Measurements from ENCODE around the gene GFOD2. TPM values are rescaled to one million over a fixed set of nuclear protein-coding genes. Genes with fewer than 3 reads are reported as not detected.

GFOD2 gene
- total RNA-seq, 1 donor from 2014 or later: 31.7 TPM

GRCh38 chr16:67709050-67709449, 10.1 kb downstream of the GFOD2 start:
- Mint-ChIP-seq H3K36me3 (peaks cover 9% of the 10 kb centered on the region), H3K27me3 (no peaks in the 10 kb centered on the region), H3K4me3 (no peak overlapping the region), H3K9me3 (no peaks in the 10 kb centered on the region), H3K4me1 (ENCODE audit: unreplicated experiment) (peaks cover 12% of the 10 kb centered on the region), H3K27ac (no peak overlapping the region)
- no peak for TF ChIP-seq CTCF (conservative IDR thresholded peaks at IDR 0.05)
- no peak for DNase-seq (ENCODE audit: extremely low spot score, unreplicated experiment)

GRCh38 chr16:67708368-67708771, 10.7 kb downstream of the GFOD2 start:
- peaks cover 17% of the 10 kb centered on the region for H3K4me1 Mint-ChIP-seq (ENCODE audit: unreplicated experiment)
- no peak overlapping the region for H3K4me3 Mint-ChIP-seq
- TF ChIP-seq CTCF (conservative IDR thresholded peaks at IDR 0.05): no peak
- no peaks in the 10 kb centered on the region for H3K27me3 Mint-ChIP-seq
- no peak for DNase-seq (ENCODE audit: extremely low spot score, unreplicated experiment)
- peak overlapping the region; percentile 28 for H3K27ac Mint-ChIP-seq
- H3K36me3 Mint-ChIP-seq: peaks cover 9% of the 10 kb centered on the region
- H3K9me3 Mint-ChIP-seq: no peaks in the 10 kb centered on the region

GRCh38 chr16:67707790-67708189, 11.3 kb downstream of the GFOD2 start:
- H3K4me3 Mint-ChIP-seq: no peak overlapping the region
- H3K27ac Mint-ChIP-seq: no peak overlapping the region
- H3K27me3 Mint-ChIP-seq: no peaks in the 10 kb centered on the region
- no peak for TF ChIP-seq CTCF (conservative IDR thresholded peaks at IDR 0.05)
- no peaks in the 10 kb centered on the region for H3K9me3 Mint-ChIP-seq
- peaks cover 18% of the 10 kb centered on the region for H3K4me1 Mint-ChIP-seq (ENCODE audit: unreplicated experiment)
- peaks cover 9% of the 10 kb centered on the region for H3K36me3 Mint-ChIP-seq
- no peak for DNase-seq (ENCODE audit: extremely low spot score, unreplicated experiment)

- no peak for TF ChIP-seq CTCF (conservative IDR thresholded peaks at IDR 0.05)
- Mint-ChIP-seq H3K27ac (no peak overlapping the region), H3K4me3 (no peak overlapping the region), H3K27me3 (no peaks in the 10 kb centered on the region), H3K9me3 (no peaks in the 10 kb centered on the region), H3K4me1 (ENCODE audit: unreplicated experiment) (peaks cover 18% of the 10 kb centered on the region), H3K36me3 (peaks cover 9% of the 10 kb centered on the region)
- no peak for DNase-seq (ENCODE audit: extremely low spot score, unreplicated experiment)
These were observed 11.9 kb downstream of the GFOD2 start for GRCh38 chr16:67707210-67707609.

- H3K9me3 Mint-ChIP-seq: no peaks in the 10 kb centered on the region
- H3K36me3 Mint-ChIP-seq: peaks cover 9% of the 10 kb centered on the region
- H3K27me3 Mint-ChIP-seq: no peaks in the 10 kb centered on the region
- no peak for TF ChIP-seq CTCF (conservative IDR thresholded peaks at IDR 0.05)
- H3K4me1 Mint-ChIP-seq (ENCODE audit: unreplicated experiment): peaks cover 10% of the 10 kb centered on the region
- peak overlapping the region; percentile 86 for H3K27ac Mint-ChIP-seq
- no peak overlapping the region for H3K4me3 Mint-ChIP-seq
- no peak for DNase-seq (ENCODE audit: extremely low spot score, unreplicated experiment)
These were observed 15.0 kb downstream of the GFOD2 start for GRCh38 chr16:67704110-67704509.

- no peak for DNase-seq (ENCODE audit: extremely low spot score, unreplicated experiment)
- Mint-ChIP-seq H3K9me3 (no peaks in the 10 kb centered on the region), H3K27me3 (no peaks in the 10 kb centered on the region), H3K4me1 (ENCODE audit: unreplicated experiment) (peaks cover 10% of the 10 kb centered on the region), H3K27ac (peak overlapping the region; percentile 86), H3K4me3 (peak overlapping the region; percentile 41), H3K36me3 (peaks cover 12% of the 10 kb centered on the region)
- TF ChIP-seq CTCF (conservative IDR thresholded peaks at IDR 0.05): no peak
These were observed 15.5 kb downstream of the GFOD2 start for GRCh38 chr16:67703626-67704025.

Data from type B pancreatic cell (in vitro differentiated cells).